ENCODE results near the gene MYOZ3.

Gene MYOZ3

GRCh38 chr5:150706776-150707390 lies 45.8 kb downstream of the MYOZ3 start:
- no peak for TF ChIP-seq CTCF (IDR thresholded peaks at IDR 0.05; ENCODE audit: low read depth, low read length, missing control alignments)
- H3K4me3 ChIP-seq (ENCODE audit: low read depth, low read length) = no peak overlapping the region
- DNase-seq (ENCODE audit: low read depth) = no peak

GRCh38 chr5:150710165-150710564 lies 49.1 kb downstream of the MYOZ3 start:
- TF ChIP-seq CTCF (IDR thresholded peaks at IDR 0.05; ENCODE audit: low read depth, low read length, missing control alignments) = no peak
- DNase-seq (ENCODE audit: low read depth) = no peak
- H3K4me3 ChIP-seq (ENCODE audit: low read depth, low read length) = no peak overlapping the region

GRCh38 chr5:150723845-150724244 lies 62.8 kb downstream of the MYOZ3 start:
- TF ChIP-seq CTCF (IDR thresholded peaks at IDR 0.05; ENCODE audit: low read depth, low read length, missing control alignments) = no peak
- H3K4me3 ChIP-seq (ENCODE audit: low read depth, low read length) = no peak overlapping the region
- no peak for DNase-seq (ENCODE audit: low read depth)
